NCI-H1092 (cell line): ENCODE results near the gene SIX3.

ENCODE experiments used
- DNase-seq: peaks from one replicate; lab custom pipeline; 2025; lab: John Stamatoyannopoulos, UW

SIX3 gene

GRCh38 chr2:44941551-44942234 lies at the start of gene SIX3:
Gene SIX3, plus strand, starts transcription at chr2:44941702. Its CDS starts 403 bp downstream, at chr2:44942105.
- peak; percentile 53 for DNase-seq

- no peak for DNase-seq
These were observed 47.4 kb upstream of the SIX3 start for GRCh38 chr2:44894058-44894457.

- no peak for DNase-seq
These were observed 46.4 kb upstream of the SIX3 start for GRCh38 chr2:44895061-44895460.

- DNase-seq, result no peak
These were observed 44.1 kb upstream of the SIX3 start for GRCh38 chr2:44897406-44897805.

GRCh38 chr2:44902217-44903137 lies 39.0 kb upstream of the SIX3 start:
- peak; percentile 18 for DNase-seq

GRCh38 chr2:44904578-44904977 lies 36.9 kb upstream of the SIX3 start:
- no peak for DNase-seq

GRCh38 chr2:44906972-44907371 lies 34.5 kb upstream of the SIX3 start:
- no peak for DNase-seq

- no peak for DNase-seq
These were observed 31.7 kb upstream of the SIX3 start for GRCh38 chr2:44909831-44910230.

GRCh38 chr2:44912660-44913059 lies 28.8 kb upstream of the SIX3 start:
- DNase-seq, result no peak

GRCh38 chr2:44916291-44916690 lies 25.2 kb upstream of the SIX3 start:
- DNase-seq, result no peak

GRCh38 chr2:44918095-44918775 lies 23.3 kb upstream of the SIX3 start:
- DNase-seq, result no peak

GRCh38 chr2:44920751-44921150 lies 20.8 kb upstream of the SIX3 start:
- DNase-seq, result no peak

GRCh38 chr2:44922776-44923175 lies 18.7 kb upstream of the SIX3 start:
- DNase-seq, result no peak

- DNase-seq, result no peak
These were observed 15.9 kb upstream of the SIX3 start for GRCh38 chr2:44925561-44926136.

- no peak for DNase-seq
These were observed 14.5 kb upstream of the SIX3 start for GRCh38 chr2:44926957-44927356.

- DNase-seq, result no peak
These were observed 13.5 kb upstream of the SIX3 start for GRCh38 chr2:44927985-44928482.

GRCh38 chr2:44928483-44929158 lies 12.9 kb upstream of the SIX3 start:
- DNase-seq, result no peak

GRCh38 chr2:44929159-44929734 lies 12.3 kb upstream of the SIX3 start:
- no peak for DNase-seq

GRCh38 chr2:44929735-44930273 lies 11.7 kb upstream of the SIX3 start:
- DNase-seq, result no peak

GRCh38 chr2:44930274-44931197 lies 11.0 kb upstream of the SIX3 start:
- no peak for DNase-seq
